HTR-8/SVneo (cell line): ENCODE data around the gene RAPGEF4.
"Not testable (repeated sequence)": the region's sequence is repeated elsewhere in the genome, so short reads cannot be mapped to it uniquely, and the experiment has no call there.

Source experiments
- DNase-seq: peaks from one replicate; pipeline ENCODE4 v3.0.0; 2011; ENCODE audit warnings: low spot score, mixed read lengths; ENCODE audit not compliant: insufficient read length
- FAIRE-seq: peaks from 2 replicates; lab custom pipeline; 2011; peaks lifted over from hg19 to GRCh38; lab: Jason Lieb, UNC

The RAPGEF4 gene

DNA sequence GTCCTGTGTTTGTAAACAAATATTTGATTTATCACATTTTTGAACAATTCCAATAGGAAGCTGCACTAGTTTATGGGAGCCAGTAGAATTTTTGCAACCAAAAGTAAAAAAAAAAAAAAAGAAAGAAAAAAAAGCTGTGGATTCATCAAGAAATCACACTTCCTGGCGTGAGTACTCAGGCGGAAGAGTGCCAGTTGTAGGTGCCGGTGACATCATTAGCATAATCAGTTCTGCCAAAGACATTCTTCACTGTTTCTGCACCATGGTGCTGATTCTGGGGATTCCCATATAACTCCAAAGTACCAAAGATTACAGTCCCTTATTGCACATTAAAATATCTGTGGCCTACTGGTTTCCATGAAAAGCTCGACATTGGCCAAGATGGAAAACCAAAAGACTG lies 32.8 kb downstream of the RAPGEF4 start:
- DNase-seq (no peak), FAIRE-seq (no peak)

DNA sequence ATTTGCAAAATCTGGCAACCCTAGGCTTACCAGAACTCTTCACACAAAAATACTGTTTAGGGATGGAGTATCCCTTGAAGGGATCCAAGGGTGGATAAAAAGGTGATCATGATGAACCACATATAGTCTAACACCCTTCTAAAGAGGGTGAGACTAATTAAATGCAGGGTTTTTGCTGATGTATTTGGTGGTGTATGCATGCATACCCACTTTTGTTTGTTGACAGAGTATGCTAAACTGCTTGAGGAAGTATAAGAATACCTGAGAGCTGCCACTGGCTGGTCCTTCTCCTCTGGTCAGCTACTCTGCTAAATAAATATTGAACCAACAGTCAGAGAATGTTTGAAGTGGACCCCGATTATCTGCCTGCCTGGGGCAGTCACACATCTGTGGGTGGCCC lies 34.2 kb downstream of the RAPGEF4 start:
- DNase-seq = no peak
- FAIRE-seq = no peak

DNA sequence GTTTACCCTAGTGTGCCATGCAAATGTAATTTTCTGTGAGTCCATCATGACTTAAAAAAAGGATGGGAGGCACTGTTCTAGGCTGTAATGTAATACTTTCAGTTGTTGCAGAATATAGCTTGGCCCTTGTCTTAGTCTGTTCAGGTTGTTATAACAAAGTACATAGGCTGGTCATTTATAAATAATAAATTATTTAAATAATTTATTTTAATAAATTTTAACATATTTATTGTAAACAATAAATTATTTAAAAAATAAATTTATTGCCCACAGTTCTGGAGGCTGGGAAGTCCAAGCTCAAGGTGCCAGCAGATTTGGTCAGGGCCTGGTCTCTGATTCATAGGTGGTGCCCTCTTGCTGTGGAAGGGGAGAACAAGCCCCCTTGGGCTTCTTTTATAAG lies 35.2 kb downstream of the RAPGEF4 start:
- FAIRE-seq (no peak), DNase-seq (no peak)

DNA sequence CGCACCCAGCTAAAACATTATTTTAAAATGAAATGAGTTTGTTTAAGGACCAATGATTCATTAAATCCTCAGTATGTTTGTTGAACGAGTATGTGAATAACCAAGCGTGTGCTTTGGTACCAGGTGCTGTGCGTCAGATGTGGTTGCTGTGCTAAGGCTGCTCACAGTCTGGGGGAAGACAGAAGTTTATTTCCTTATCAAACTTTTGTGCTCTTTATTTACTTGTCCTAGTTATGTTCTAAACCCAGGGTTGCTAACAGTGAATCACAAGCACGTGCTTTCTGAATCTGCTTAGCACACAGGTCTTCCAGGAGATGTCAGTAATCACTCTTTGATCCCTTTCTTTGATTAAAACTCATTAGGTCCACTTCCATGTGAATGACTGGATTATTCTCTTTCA lies 37.0 kb downstream of the RAPGEF4 start:
- FAIRE-seq = no peak
- DNase-seq = no peak

DNA sequence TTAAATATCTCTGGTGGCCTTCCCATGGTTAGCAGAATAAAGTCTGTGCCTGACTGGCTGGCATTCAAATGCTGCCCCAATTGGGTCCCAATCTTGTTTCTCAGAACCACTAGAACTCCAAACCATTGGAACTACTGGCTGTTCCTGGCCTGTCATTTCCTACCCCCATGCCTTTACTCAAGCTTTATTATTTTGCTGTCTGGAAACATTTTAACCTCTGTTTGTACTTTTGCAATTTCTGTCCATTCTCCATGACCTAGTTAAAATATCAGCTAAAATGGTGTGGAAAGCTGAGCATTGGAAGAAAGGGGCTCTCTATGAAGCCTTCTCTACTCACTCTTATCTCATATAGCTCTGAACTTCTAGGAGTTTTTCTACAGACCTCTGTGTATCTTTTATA lies 38.7 kb downstream of the RAPGEF4 start:
- DNase-seq (no peak), FAIRE-seq (no peak)

DNA sequence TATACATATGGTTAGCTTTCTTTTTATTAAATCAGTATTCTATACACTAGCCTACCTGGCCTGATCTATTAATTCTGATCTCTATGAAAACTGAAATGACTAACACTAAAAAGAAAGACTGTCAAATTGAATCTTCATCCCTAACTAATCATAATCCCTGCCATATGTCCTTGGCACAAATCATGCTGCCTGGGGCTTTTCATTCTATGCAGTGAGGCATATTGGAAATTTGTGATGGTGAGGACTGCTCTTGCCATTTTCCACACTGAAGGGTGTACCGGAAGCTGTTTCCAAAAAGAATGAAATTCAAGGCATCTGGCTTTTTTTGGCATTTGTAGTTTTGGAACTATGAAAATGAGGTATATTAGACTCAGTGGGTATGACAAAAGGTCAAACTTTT lies 39.7 kb downstream of the RAPGEF4 start:
- no peak for FAIRE-seq

DNA sequence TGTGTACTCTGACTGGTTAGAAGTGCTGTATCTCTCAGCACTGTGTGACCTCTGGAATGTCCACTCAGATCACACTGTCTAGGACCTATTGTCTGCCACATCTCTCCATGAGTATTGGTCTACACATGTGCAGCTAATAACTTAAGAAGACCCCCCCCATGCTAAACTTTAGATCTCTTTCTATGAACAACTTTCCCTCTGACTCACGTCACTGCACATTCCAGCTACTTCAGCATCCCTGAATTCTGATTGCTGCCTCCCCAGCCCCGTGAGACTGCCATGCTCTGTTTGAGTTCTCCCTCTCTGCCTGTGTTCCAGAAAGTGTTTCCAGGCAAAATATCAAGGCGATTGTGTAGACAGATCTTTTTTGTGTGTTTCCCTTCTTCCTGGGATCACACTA lies 41.8 kb downstream of the RAPGEF4 start:
- FAIRE-seq (no peak), DNase-seq (no peak)

More for the DNA sequence above, 39.7 kb downstream of the RAPGEF4 start:
- DNase-seq = no peak

DNA sequence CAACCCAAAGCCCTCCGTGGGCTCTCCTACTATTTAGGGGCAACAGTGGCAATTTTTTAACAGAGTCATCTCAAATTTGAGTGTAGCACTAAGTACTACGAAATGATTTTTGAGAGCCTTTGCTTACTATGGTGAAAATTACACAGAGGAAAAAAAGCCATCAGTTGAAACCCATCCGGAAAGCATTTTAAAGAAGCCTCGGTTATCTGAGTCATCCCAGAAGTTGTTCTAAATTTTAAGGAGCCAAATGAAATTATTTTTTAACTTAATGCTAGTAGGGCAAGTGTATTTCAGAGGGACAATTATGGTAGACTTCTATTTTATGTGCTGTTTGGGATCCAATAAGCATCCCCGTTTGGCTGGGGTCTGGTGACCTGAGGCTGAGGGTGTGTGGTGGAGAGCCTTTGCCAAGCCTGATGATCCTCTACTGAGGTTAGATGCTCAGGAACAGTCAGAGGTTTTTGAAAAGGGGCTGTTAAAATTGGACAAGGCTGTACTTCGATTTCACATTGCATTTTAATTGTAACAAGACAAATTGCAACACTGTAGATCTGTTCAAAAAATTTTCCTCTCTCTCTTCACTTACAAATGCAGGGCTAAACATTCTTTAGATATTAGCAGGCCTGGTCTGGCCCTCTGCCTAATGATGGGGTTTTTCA lies 47.0 kb downstream of the RAPGEF4 start:
- FAIRE-seq = no peak
- DNase-seq = no peak

DNA sequence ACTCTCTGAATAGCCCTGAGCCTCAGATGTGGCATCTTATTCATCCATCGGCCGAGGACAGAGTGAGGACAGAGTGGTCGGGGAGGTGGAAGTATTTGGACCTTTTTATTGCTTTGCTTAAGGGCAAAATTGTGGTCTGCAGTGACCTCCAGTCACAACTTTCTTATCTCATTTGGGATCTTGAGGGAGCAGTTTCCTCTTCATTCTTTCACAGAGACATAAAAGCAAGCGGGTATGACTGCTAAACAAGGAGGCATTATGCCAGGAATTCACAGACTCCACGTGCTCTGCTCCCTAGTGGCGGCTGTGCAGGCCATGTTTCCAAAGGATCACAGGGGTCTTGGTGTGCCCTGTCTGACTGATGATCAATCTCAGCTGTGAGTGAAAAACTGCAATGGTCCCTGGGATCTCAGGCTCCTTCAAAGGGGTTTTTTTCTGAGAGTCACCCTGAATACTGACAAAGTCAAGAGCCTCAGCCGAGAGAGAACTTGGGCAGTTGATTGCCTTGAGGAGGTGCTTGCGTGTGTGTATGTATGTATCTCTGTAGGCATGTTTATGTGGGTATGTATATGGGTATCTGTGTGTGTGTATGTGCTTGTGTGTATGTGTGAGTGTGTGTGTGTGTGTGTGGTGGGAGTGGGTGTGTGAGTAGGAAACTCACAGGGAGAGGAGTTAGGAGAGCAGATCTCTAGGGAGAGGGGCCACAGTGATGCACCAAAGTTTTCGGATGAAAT lies 47.7 kb downstream of the RAPGEF4 start:
- FAIRE-seq (peak; percentile 85), DNase-seq (peak; percentile 76)

DNA sequence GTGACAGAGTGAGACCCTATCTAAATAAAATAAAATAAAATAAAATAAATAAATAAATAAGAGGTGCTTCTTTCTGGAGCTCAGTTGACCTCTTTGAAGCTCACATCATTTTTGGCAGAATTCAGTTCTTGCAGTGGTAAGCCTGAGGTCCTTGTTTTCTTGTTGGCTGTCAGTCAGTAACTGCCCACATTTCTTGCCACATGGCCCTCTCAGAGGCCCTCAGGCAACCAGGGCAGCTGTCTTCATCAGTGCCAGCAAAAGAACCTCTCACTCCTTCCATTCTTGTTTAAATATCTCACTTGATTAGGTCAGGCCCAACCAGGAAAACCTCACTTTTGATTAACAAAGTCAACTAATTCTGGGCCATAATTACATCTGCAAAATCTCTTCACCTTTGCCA lies 53.2 kb downstream of the RAPGEF4 start:
- no peak for DNase-seq
- no peak for FAIRE-seq

DNA sequence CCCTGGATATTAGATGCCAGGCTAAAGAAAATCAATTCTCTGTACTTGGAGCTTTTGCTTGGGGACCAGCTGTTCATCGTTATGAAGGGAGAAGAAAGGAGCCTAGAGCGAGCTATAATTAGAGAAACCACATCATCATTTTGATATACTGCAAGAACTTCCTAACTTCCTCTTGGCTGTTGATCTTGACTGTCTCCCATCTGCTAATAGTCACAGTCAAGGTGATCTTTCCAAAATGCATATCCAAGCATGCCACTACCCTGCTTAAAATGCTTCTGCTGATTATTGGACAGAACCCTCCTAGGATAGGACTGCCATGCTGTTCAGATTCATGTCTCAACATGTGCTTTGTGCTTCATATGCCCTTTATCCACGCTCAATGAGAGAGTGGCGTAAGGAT lies 54.8 kb downstream of the RAPGEF4 start:
- DNase-seq = no peak
- no peak for FAIRE-seq

DNA sequence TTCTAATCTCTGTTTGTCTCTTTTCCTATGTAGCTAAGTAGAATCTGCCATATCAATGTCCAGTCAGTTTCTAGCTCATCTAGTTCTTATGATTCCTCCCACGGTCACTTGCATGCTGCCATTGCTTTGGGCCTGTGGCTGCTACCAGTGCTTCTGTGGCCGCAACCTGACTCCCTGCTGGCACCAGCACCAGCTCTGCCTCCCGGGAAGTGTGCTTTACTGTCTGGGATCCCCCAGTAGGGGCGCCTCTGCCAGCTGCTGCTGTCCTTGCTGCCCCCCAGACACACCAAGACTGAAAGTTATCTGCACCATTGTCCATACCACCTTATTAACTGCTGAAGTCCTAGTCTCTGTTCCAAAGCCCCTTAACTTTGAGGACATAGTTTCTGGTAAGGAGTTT lies 56.3 kb downstream of the RAPGEF4 start:
- FAIRE-seq (no peak), DNase-seq (no peak)

DNA sequence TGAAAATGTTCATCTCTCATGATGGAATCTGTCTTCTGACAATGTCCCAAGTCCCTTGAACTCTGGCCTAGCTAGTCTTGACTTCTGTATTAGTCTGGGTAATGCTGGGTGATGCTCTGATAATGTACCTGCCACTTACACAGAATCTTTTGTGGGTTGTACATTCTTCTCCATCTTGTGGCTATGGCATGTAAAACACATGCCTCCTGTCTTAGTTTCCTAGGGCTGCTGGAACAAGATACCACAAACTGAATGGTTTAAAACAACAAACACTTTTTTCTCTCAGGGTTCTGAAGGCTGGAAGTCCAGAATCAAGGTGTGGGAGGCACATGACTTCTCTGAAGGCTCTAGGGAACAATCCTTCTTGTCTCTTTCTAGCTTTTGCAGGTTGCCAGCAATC lies 57.1 kb downstream of the RAPGEF4 start:
- FAIRE-seq = no peak
- DNase-seq = no peak

DNA sequence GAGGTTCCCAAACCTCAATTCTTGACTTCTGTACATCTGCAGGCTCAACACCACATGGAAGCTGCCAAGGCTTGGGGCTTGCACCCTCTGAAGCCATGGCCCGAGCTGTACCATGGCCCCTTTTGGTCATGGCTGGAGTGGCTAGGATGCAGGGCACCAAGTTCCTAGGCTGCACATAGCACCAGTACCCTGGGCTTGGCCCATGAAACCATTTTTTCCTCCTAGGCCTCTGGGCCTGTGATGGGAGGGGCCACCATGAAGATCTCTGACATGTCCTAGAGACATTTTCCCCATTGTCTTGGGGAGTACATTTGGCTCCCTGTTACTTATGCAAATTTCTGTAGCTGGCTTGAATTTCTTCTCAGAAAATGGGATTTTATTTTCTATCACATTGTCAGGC lies 67.7 kb downstream of the RAPGEF4 start:
- not testable (repeated sequence) for FAIRE-seq, DNase-seq

DNA sequence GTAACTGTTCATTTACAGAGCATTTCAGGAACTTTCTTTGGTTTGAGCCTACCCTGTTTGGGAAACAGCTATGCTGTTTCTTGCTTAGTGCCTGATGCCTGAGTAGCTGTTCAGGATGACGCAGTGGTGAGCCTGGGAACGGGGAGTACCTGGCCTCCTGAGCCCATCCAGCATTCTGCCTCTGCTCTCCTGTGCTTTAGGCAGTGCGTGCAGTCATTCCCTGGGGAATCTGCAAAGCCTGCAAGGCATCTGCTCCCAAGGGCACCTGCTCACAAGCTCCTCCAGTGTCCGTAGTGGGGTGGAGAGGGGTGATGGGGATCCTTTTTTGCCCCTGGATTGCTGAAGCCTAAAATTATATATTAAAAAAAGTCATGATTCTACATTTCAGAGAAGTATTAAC lies 68.8 kb downstream of the RAPGEF4 start:
- FAIRE-seq = no peak

DNA sequence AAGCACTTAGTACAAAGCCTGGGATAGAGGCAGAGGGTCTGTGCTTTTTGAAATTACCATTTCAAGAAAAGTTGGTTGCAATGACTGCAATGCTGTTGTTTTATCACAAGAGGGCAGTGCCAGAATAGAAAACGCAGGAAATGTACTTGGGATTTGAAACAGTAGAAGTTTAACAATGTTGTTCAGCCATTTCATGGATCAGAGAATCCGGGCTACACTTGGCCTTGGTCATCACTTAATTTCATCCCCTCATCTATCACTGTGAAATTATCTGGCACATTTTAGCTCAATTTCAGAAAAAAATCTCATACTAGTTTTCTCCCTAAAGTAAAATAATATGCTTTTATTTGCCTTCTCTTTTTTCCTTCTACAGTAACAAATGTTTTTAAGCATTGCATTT lies 70.8 kb downstream of the RAPGEF4 start:
- DNase-seq (peak; percentile 59), FAIRE-seq (no peak)

More for the DNA sequence above, 68.8 kb downstream of the RAPGEF4 start:
- no peak for DNase-seq

DNA sequence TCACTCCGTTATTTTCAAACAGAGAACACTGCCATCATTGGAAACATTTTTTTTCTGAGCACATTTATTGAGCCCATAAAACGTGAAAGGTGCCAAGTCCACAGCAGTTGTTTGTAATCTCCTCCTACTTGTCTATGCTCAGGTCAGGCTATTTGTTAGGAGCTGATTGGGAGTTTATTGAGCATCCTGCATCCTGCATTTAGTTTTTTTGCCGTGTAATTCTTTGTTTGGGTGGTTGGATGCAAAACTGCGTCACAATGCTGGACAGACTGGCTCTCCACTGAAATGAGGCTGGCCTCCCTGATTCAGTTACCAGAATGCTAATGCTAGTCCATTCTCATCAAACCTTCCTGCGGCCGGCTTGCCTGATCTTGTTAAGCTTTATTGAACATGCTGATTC lies 71.4 kb downstream of the RAPGEF4 start:
- FAIRE-seq (no peak), DNase-seq (no peak)

DNA sequence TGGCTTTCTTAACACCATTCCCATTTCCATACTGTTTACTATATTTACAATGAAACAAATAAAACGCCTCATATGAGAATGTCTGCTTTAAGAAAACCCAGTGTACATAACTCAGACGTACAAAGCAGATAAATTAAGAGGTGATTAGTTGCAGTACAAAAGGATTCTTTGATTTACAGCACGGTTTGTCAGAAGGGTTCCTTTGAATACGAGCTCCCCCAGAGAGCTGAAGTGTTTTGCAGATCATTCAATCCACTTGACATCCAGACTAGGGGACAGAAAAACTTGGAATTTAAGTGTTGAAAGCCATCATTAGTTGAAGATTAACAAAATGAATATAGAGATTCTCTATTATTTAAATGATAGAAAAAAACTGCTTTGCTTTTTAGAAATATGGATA lies 72.5 kb downstream of the RAPGEF4 start:
- FAIRE-seq = no peak
- no peak for DNase-seq

DNA sequence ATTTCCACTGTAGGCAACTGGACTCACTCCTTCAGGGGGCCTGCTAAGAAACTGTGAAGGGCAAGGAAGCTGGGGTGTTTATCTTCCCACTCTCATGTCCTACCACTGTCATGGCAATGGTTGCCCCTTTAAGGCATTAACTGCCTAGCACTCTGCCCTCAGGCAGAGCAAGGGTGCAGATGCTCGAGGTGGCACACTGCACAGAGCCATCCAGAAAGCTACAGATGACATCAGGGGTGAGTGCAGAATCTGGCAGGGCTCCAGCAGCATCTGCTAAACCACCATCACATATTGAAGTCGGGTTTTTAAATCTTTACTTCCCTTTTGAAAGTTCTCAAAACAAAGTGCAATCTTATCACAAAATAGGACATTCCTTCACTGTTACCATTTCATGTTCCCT lies 75.4 kb downstream of the RAPGEF4 start:
- no peak for FAIRE-seq
- DNase-seq = no peak

DNA sequence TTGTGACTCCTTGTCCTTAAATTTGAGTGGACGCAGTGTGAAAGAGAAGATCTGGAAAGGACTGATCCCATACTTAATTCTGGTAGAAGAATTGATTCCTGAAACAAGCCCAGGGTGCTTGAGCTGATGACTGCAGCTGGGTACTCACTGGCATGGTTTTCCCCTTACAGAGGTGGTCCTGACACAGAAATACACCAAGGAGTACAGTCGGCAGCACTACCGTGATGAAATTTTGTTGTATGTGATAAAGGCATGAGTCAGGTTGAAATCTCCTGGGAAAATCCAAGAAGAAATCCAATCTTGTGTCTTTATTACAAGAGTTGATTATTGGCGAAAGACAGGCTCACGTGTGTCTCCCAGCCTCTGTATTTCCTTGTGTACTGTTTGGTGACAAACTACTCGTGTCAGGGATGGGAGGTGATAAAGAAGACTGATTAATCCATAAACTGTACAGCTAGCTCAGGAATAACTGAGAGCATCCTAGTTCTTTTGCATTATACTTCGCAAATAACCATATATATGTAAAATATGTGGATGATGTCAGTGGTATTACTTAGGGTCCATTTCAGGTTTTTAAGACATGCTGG lies 76.6 kb downstream of the RAPGEF4 start:
- no peak for DNase-seq
- FAIRE-seq = no peak

DNA sequence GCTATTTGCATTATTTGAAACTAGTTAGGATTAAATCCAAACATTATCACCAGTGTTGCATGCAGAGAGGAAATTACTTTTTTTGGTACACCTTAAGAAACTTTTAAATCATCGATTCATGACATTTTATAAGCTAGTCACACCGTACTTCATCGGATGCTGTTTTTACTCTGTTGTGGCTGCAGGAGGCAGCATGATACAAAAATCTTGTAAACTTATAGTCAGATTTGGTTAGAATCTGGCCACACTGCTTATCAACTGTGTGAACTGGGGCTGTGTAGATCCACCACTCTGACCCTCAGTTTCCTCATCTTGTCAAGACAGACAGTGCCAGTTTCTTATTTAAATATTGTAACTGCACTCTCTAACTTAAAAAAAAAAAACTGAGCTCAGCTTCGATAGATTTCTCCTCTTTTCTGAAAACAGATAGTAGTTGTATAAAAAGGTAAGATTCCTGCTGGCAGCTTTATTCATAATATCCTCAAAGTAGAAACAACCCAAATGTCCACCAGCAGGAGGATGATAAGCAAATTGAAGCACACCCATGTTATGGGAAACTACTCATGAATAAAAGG lies 77.8 kb downstream of the RAPGEF4 start:
- FAIRE-seq = no peak
- DNase-seq = no peak
